Activated CD4-positive, alpha-beta memory T cell treated with anti-CD3 and anti-CD28 coated beads, Interleukin-2, amount 10 ng/mL, durations not matched to agents 7 days and 5 days (primary cell): ENCODE measurements around the gene BRME1. TPM values are rescaled to one million over a fixed set of nuclear protein-coding genes. Genes with fewer than 3 reads are reported as not detected.

ENCODE experiments used
- CTCF ChIA-PET: fragments of 350-600 bp; sonication (Branson Sonifier 250); formaldehyde crosslinking; loops from one replicate; lab custom pipeline; 2021; ENCODE audit warnings: antibody characterized with exemption, inconsistent platforms; lab: Charles Lee
- POLR2A ChIA-PET: fragments of 350-600 bp; sonication (Branson Sonifier 250); formaldehyde crosslinking; loops from one replicate; lab custom pipeline; 2021; ENCODE audit warnings: antibody characterized with exemption; lab: Charles Lee
- DNase-seq: peaks from one replicate; pipeline ENCODE4 v3.0.0-alpha.2; 2020
- H3K27ac Mint-ChIP-seq: one replicate; pipeline ENCODE4 v1.8.0; 2021; ENCODE audit warnings: mild to moderate bottlenecking, mixed read lengths
- H3K27me3 Mint-ChIP-seq: one replicate; pipeline ENCODE4 v1.8.0; 2021; ENCODE audit warnings: mixed read lengths
- H3K36me3 Mint-ChIP-seq: one replicate; pipeline ENCODE4 v1.8.0; 2021; ENCODE audit warnings: low read depth, mixed read lengths
- H3K4me1 Mint-ChIP-seq: one replicate; pipeline ENCODE4 v1.8.0; 2021; ENCODE audit warnings: mixed read lengths
- H3K4me3 Mint-ChIP-seq: one replicate; pipeline ENCODE4 v1.8.0; 2021; ENCODE audit warnings: mild to moderate bottlenecking, mixed read lengths
- H3K9me3 Mint-ChIP-seq: one replicate; pipeline ENCODE4 v1.8.0; 2021; ENCODE audit warnings: mixed read lengths
- total RNA-seq, 2 experiments: library from RNA; stranded (reverse); gene quantifications; one replicate each; pipeline ENCODE4 v1.2.3, GENCODE V29; 2021

Gene BRME1
- total RNA-seq, 2 experiments from 2014 or later, result 3.8 to 4.4 TPM

DNA sequence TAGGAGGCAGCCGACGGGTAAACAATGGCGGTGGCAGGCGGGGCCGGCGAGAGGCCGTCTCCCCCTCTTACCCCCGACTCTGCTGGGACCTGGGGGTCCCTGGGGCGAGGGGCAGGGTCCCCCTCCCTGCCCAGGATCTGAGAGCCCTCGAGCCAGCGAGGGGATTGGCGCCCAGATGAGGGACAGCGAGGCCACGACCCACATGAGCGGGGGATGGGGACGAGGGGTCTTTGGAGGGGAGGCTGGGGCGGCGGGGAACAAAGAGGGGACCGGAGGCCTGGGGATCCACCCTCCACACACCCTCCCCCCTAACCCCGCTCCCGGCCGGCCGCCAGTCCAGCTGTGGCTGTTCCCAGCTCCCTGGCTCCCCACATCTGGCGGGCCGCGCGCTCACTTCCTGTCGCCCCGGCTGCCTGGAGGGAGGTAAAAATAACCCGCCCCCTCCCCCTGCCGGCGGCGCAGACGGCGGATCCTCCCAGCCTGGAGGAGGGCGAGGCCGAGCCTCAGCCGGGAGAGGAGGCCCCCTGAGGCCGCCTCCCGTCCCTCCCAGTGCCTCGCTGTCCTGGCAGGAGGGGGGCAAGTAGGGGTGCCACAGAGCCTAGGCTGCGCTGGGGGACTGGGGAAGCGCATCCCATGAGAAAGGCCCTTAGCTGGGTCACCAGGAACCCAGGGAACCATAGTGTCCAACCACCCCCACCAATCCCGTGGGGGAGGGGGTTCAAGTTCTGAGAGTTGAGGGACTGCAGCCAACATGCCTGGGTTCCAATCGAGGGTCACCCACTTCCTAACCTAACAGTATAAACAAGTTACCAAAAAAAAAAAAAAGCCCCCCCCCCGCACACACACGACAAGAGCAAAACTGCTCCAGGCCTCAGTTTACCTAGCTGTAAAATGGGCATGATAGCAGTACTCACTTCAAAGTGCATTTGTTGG lies 58.2 kb downstream of the BRME1 start:
- H3K27ac Mint-ChIP-seq, result peak overlapping the region; percentile 99
- ChIA-PET POLR2A (interaction anchor here (0.6 to 3.3 kb wide), 14 partner anchors 9 to 159 kb away, joined by 3 to 73 read pairs (median 10); partner anchors contain the start of genes C19orf53, RFX1 and ZSWIM4), CTCF (interaction anchor here (0.6 to 2.5 kb wide), 6 partner anchors 8 to 60 kb away, joined by 3 to 22 read pairs (median 3); no protein-coding TSS in a partner anchor)
- H3K9me3 Mint-ChIP-seq, result no peaks in the 10 kb centered on the region
- H3K36me3 Mint-ChIP-seq, result no peaks in the 10 kb centered on the region
- DNase-seq, result peak; percentile 87
- peaks cover 59% of the 10 kb centered on the region for H3K4me1 Mint-ChIP-seq
- H3K27me3 Mint-ChIP-seq, result no peaks in the 10 kb centered on the region
- peak overlapping the region; percentile 80 for H3K4me3 Mint-ChIP-seq

DNA sequence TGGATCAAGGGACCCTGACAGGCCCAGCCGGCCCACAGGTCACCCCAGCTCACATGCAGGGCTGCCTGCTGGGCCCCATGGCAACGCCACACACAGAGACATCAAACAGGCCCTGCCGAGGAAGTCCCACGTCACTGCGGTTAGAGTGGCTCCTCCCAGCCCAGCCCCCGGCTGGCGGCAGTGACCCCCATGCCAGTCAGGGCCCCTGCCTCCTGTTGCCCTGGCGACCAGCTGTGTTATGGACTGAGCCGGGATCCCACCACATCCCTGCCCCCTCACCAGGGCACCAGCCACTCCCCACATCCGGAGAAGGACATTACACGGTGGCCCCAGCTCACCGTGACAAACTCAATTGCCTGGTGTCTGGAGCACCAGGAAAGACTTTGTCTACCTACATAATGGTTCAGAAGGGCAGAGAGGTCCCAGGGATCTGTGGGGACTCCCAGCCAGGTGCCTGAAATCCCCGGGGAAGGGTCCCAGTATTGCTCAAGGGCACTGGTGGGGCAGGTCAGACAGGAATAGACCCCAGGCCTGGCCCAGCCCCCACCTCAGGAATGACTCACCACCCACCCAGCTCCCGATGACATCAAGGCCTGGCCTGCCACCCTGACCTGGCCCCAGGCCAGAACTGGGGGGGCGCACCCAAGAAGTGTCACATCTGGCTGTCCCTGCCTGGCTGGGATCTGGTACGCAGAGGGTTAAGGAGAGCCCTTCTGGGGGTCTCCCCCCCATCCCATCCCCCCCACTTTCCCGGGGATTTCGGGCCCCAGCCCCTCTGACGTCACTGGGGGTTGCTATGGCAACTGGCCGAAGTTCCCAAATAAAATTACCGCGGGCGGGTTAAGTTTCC lies 59.1 kb downstream of the BRME1 start:
- no peaks in the 10 kb centered on the region for H3K9me3 Mint-ChIP-seq
- peak; percentile 96 for DNase-seq
- no peaks in the 10 kb centered on the region for H3K27me3 Mint-ChIP-seq
- peak overlapping the region; percentile 80 for H3K4me3 Mint-ChIP-seq
- H3K27ac Mint-ChIP-seq, result peak overlapping the region; percentile 99
- ChIA-PET POLR2A (interaction anchor here (0.6 to 3.3 kb wide), 18 partner anchors 8 to 1054 kb away, joined by 3 to 73 read pairs (median 6); partner anchors contain the start of genes C19orf53, RFX1 and ZSWIM4), CTCF (interaction anchor here (0.7 to 2.5 kb wide), 7 partner anchors 7 to 74 kb away, joined by 3 to 22 read pairs (median 3); no protein-coding TSS in a partner anchor)
- H3K4me1 Mint-ChIP-seq, result peaks cover 59% of the 10 kb centered on the region
- peaks cover 4% of the 10 kb centered on the region for H3K36me3 Mint-ChIP-seq

DNA sequence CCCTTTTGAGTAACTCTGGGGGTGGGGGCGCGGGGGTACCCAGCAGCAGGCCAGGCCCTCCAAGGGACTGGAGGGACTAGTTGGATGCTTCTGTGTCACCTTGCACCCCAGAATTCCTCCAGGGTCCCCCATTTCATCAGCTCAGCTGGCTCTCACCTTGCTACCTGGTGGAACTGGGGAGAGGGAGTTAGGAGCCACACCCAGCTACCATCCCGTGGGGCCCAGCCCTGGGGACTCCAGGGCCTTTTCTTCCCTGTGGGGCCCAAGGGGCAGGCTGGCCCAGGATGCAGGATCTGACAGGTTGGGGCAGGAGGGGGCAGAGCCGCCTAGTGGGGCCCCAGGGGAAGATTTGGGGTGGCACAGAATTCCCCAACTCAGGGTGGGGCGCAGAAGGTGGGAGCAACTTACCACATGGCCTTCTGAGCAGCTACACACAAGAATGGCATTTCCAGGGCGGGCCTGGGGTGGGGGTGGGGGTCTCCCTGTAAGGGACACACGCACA lies 61.7 kb downstream of the BRME1 start:
- Mint-ChIP-seq H3K36me3 (peaks cover 28% of the 10 kb centered on the region), H3K4me3 (peak overlapping the region; percentile 68), H3K4me1 (peaks cover 47% of the 10 kb centered on the region), H3K9me3 (no peaks in the 10 kb centered on the region), H3K27me3 (no peaks in the 10 kb centered on the region), H3K27ac (peak overlapping the region; percentile 72)
- POLR2A ChIA-PET, result no interaction called here
- CTCF ChIA-PET, result no interaction called here
- DNase-seq, result no peak

DNA sequence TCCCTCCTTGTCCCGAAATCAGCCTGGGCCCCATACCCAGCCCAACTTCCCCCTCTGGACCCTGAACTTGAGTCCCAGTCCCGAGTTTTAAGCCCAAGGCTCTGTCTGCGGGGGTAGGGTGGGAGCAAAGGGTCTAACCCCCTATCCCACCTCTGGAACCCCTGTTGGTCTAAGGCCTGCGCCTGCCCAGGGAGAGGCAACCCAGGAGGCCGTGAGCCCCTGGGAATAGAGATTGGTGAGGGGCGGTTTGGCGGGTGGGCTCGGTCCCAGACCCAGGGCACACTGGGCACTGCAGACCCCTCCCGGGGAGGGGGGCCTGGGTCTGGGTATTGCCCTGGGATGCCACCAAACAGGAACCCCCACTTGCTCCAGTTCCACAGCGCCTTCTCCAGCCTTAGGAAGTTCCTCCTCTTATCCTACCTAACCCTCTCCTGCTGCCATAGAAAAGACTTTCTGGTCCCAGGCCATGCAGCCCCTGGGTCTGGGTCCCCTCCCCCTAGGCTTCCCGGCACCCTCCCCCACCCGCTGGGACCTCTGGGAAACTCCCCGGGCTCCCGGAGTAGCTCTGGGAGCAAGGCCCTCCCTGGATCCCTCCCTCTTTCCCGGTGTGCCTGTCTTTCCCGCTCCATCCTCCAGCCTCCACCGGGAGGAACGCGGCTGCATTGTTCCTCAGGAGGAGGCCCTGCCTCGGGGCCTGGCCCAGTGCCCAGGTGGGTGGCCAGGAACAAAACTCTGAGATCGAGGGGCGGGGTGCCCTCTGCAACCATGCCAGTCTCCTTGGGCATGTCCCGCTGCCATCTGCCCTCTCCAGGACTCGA lies 62.6 kb downstream of the BRME1 start:
- peaks cover 49% of the 10 kb centered on the region for H3K4me1 Mint-ChIP-seq
- H3K27me3 Mint-ChIP-seq, result no peaks in the 10 kb centered on the region
- no peak for DNase-seq
- CTCF ChIA-PET, result no interaction called here
- peak overlapping the region; percentile 88 for H3K27ac Mint-ChIP-seq
- peak overlapping the region; percentile 98 for H3K4me3 Mint-ChIP-seq
- H3K9me3 Mint-ChIP-seq, result no peaks in the 10 kb centered on the region
- H3K36me3 Mint-ChIP-seq, result peaks cover 36% of the 10 kb centered on the region
- POLR2A ChIA-PET, result no interaction called here

DNA sequence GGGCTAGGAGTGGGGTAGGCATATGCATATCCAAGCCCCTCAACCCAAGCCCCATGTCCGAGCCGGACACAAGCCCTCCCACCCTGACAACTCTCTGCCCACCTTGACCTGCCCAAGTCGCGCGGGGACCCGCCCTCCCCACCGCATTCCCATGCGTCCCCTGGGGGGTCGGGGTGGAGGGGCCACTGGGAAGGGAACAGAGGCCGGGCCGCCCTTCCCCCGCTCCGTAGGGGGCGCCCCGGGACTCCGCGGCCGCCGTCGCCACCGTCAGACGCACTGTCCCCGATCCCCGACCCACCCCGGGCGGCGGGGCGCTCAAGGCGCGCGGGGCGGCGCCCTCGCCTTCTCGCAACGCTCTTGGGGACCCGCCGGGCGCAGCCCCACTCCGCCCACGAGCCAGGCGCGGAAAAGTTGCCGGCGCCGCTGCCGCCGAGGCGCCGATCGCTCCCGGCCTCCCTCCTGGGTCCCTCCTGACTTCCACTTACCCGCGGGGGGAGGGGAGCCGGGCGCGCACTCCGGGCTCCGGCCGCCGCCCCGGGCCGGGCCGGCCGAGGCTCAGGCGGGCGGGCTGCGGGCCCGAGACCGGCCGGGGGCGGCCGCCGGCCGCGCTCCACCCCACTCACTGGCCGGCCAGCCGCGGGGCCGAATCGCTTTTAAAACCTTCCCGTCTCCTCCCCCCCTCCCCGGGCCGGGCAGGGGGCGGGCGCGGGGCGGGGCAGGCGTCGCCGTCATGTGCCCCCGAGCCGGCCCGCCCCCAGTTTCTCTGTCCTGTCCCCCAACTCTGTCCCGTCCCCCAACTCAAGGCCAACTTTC lies 63.4 kb downstream of the BRME1 start:
- H3K36me3 Mint-ChIP-seq, result peaks cover 40% of the 10 kb centered on the region
- peak overlapping the region; percentile 88 for H3K27ac Mint-ChIP-seq
- DNase-seq, result peak; percentile 78
- POLR2A ChIA-PET, result interaction anchor here (0.8 to 4.8 kb wide), 5 partner anchors 19 to 688 kb away, joined by 3 to 37 read pairs (median 23); partner anchors contain the start of genes C19orf53 and ZSWIM4
- peak overlapping the region; percentile 98 for H3K4me3 Mint-ChIP-seq
- H3K4me1 Mint-ChIP-seq, result peaks cover 49% of the 10 kb centered on the region
- no peaks in the 10 kb centered on the region for H3K27me3 Mint-ChIP-seq
- CTCF ChIA-PET, result interaction anchor here (3.9 kb wide), 1 partner anchor 20 kb away, joined by 19 read pairs; no protein-coding TSS in a partner anchor
- no peaks in the 10 kb centered on the region for H3K9me3 Mint-ChIP-seq

DNA sequence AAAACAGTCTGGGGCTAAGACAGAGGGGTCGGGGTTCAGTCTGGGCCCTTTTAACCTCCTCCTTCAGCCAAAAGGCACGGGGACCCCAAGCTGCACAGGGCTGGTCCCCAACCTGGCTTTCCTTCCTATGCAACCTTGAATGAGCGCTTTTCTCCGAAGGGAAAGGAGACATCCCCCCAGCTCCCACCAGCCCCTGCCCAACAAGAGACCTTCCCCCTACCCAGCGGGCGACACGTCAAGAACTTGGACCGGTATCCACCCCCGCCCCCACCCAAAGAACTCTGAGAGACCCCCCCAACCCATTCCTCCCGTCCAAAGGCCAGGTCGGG lies 64.0 kb downstream of the BRME1 start:
- peak overlapping the region; percentile 87 for H3K27ac Mint-ChIP-seq
- no peaks in the 10 kb centered on the region for H3K27me3 Mint-ChIP-seq
- CTCF ChIA-PET, result interaction anchor here (1.1 to 3.9 kb wide), 2 partner anchors 18 to 20 kb away, joined by 4 to 19 read pairs; no protein-coding TSS in a partner anchor
- peak overlapping the region; percentile 98 for H3K4me3 Mint-ChIP-seq
- peaks cover 45% of the 10 kb centered on the region for H3K36me3 Mint-ChIP-seq
- POLR2A ChIA-PET, result interaction anchor here (0.8 to 4.8 kb wide), 8 partner anchors 20 to 687 kb away, joined by 3 to 37 read pairs (median 6); partner anchors contain the start of genes C19orf53, IL27RA and ZSWIM4
- no peaks in the 10 kb centered on the region for H3K9me3 Mint-ChIP-seq
- H3K4me1 Mint-ChIP-seq, result peaks cover 52% of the 10 kb centered on the region
- no peak for DNase-seq

DNA sequence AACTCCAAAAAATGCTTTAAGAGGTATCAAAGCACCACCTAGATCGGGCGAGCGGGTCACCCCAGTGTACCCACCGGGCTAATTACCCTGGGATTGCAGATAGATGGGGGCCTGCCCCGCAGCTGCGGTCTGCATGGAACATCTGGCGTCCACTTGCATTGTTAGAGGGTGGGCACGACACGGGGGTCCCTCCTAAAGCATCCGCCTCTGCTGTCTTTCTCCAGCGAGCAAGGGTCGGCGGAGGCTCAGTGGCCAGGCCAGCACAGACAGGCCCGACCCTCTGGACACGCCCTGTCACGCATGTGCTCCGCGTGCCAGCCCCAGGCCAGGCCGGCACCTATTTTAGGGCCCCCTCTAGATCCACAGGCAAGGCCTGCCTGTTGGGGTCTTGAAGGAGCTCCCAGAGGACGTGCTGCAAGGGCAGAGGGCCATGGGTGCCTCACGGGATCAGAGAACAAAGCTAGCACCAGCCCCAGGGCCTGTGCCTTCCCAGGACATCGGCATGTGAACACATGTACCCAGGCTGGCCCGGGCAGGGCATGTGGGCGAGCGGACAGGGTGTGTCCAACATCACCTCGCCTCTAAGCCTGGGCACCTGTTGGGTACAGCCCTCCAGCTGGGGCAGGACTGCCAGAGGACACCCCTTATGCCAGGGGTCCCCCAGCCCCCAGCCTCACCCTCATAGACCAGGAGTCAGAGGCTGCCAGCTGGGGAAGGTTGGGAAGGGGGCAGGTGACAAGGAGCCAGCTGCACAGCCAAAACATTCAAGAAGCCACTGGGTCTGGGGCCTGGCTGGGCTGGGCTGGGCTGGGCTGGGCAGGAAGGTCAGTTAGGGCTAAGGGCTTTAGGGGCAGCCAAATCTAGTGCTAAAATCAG lies 64.6 kb downstream of the BRME1 start:
- POLR2A ChIA-PET, result interaction anchor here (0.6 to 4.8 kb wide), 12 partner anchors 8 to 686 kb away, joined by 3 to 37 read pairs (median 4); partner anchors contain the start of genes C19orf53, IL27RA and ZSWIM4
- peak; percentile 54 for DNase-seq
- Mint-ChIP-seq H3K27me3 (no peaks in the 10 kb centered on the region), H3K27ac (peak overlapping the region; percentile 87), H3K9me3 (no peaks in the 10 kb centered on the region), H3K36me3 (peaks cover 45% of the 10 kb centered on the region), H3K4me1 (peaks cover 51% of the 10 kb centered on the region), H3K4me3 (peak overlapping the region; percentile 98)
- CTCF ChIA-PET, result interaction anchor here (0.7 to 3.9 kb wide), 3 partner anchors 19 to 698 kb away, joined by 3 to 19 read pairs (median 4); no protein-coding TSS in a partner anchor

DNA sequence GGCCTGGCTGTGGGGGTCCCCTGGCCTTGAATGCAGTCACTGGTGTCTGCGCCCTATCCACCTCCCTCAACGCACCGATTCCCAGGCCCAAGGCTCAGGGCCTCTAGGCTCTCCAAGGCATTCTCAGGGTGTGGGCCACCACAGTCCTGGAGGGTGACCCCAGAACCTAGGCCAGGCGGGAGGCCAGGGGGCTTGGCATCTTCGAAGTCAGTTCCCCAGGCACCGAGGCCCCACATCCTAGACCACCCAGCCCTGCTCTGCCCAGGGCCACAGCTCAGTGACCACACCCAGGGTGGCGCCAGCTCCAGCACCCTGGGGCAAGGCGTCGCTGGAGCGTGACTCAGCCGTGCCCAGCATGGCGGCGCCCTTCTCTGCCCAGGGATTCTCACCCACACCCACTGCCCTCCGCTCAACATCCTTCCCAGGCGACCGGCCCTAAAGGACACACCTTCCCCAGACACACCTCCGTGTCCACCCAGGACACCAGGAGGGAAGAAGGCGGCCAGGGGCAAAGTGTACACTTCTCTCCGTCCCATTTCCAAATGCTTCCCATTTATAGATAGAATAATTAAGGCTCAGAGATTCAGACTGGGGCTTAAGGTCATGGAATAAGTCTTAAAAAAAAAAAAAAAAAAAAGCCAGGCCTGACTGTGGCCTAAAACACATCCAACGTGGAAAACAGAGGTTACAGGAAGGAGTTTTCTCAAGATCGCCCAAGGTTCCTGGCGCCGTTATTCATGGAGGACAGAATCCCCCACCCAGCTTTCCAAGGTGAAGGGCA lies 65.4 kb downstream of the BRME1 start:
- POLR2A ChIA-PET, result interaction anchor here (0.6 to 4.8 kb wide), 14 partner anchors 7 to 191 kb away, joined by 3 to 37 read pairs (median 8); partner anchors contain the start of genes C19orf53, IL27RA and ZSWIM4
- peak; percentile 68 for DNase-seq
- peaks cover 51% of the 10 kb centered on the region for H3K4me1 Mint-ChIP-seq

DNA sequence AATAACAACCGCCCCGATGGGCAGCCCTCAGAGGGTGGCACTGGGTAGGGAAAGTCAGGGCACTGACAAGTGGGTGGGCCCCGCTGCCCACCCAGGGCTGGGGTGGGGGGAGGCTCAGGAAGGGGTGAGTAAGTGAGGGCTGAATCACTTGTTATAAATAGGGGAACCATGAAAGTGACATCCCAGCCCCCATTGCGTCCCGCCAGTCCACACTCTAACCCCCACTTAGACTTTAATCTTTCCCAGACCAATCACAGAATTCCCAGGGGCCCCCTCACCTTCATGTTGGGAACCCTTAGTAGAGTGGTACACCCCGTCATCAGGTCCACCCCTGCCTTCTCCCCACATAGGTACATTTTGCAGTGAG lies 66.0 kb downstream of the BRME1 start:
- Mint-ChIP-seq H3K27me3 (no peaks in the 10 kb centered on the region), H3K9me3 (no peaks in the 10 kb centered on the region), H3K36me3 (peaks cover 53% of the 10 kb centered on the region), H3K4me1 (peaks cover 51% of the 10 kb centered on the region), H3K4me3 (peak overlapping the region; percentile 98), H3K27ac (peak overlapping the region; percentile 87)
- CTCF ChIA-PET, result interaction anchor here (0.7 to 3.9 kb wide), 5 partner anchors 8 to 92 kb away, joined by 3 to 19 read pairs (median 6); a partner anchor contains a TSS
- DNase-seq, result no peak
- POLR2A ChIA-PET, result interaction anchor here (1.0 to 4.8 kb wide), 16 partner anchors 7 to 685 kb away, joined by 3 to 37 read pairs (median 6); partner anchors contain the start of genes ADGRE5, C19orf53 and ZSWIM4

More for the DNA sequence above, 65.4 kb downstream of the BRME1 start:
- H3K27ac Mint-ChIP-seq, result peak overlapping the region; percentile 87
- H3K27me3 Mint-ChIP-seq, result no peaks in the 10 kb centered on the region
- peak overlapping the region; percentile 98 for H3K4me3 Mint-ChIP-seq
- H3K9me3 Mint-ChIP-seq, result no peaks in the 10 kb centered on the region
- CTCF ChIA-PET, result interaction anchor here (0.7 to 3.9 kb wide), 7 partner anchors 7 to 699 kb away, joined by 3 to 19 read pairs (median 4); a partner anchor contains a TSS
- H3K36me3 Mint-ChIP-seq, result peaks cover 53% of the 10 kb centered on the region
